PFSK-1 (cell line): ENCODE measurements around the gene DTX3.

ENCODE experiments used
- FOXP2 ChIP-seq: optimal IDR thresholded peaks from 2 replicates; pipeline ENCODE3; 2011; ENCODE audit warnings: borderline replicate concordance, control low read depth, inconsistent platforms; ENCODE audit not compliant: insufficient read depth; ENCODE audit errors: extremely low read length, extremely low read depth
- POLR2AphosphoS5 ChIP-seq: IDR thresholded peaks from 2 replicates; pipeline ENCODE4 v1.6.1; 2012; ENCODE audit warnings: low read depth, mild to moderate bottlenecking, control low read depth, low read length, moderate library complexity
- SIN3A ChIP-seq: IDR thresholded peaks from 2 replicates; pipeline ENCODE4 v1.6.1; 2012; ENCODE audit warnings: mild to moderate bottlenecking, low read length, moderate library complexity, borderline replicate concordance; ENCODE audit not compliant: insufficient read depth
- TAF1 ChIP-seq: IDR thresholded peaks from 2 replicates; pipeline ENCODE4 v1.6.1; 2012; ENCODE audit warnings: low read length, control low read depth, borderline replicate concordance; ENCODE audit not compliant: insufficient read depth
- TF ChIP-seq, protein P1 (sequence below), 2 experiments: IDR thresholded peaks; 2 replicates each; pipeline versions ENCODE4 v1.6.1 to v1.8.0; 2011 to 2012; ENCODE audit warnings: low read depth in 2 of 2, low read length in 2 of 2, control low read depth in 1 of 2, inconsistent platforms in 1 of 2, mild to moderate bottlenecking in 1 of 2, moderate library complexity in 1 of 2; ENCODE audit not compliant: insufficient read depth in 1 of 2

GRCh38 chr12:57620245-57620935 lies 15.8 kb downstream of the DTX3 start:
- no peak for TF ChIP-seq TAF1
- TF ChIP-seq, protein P1, sequence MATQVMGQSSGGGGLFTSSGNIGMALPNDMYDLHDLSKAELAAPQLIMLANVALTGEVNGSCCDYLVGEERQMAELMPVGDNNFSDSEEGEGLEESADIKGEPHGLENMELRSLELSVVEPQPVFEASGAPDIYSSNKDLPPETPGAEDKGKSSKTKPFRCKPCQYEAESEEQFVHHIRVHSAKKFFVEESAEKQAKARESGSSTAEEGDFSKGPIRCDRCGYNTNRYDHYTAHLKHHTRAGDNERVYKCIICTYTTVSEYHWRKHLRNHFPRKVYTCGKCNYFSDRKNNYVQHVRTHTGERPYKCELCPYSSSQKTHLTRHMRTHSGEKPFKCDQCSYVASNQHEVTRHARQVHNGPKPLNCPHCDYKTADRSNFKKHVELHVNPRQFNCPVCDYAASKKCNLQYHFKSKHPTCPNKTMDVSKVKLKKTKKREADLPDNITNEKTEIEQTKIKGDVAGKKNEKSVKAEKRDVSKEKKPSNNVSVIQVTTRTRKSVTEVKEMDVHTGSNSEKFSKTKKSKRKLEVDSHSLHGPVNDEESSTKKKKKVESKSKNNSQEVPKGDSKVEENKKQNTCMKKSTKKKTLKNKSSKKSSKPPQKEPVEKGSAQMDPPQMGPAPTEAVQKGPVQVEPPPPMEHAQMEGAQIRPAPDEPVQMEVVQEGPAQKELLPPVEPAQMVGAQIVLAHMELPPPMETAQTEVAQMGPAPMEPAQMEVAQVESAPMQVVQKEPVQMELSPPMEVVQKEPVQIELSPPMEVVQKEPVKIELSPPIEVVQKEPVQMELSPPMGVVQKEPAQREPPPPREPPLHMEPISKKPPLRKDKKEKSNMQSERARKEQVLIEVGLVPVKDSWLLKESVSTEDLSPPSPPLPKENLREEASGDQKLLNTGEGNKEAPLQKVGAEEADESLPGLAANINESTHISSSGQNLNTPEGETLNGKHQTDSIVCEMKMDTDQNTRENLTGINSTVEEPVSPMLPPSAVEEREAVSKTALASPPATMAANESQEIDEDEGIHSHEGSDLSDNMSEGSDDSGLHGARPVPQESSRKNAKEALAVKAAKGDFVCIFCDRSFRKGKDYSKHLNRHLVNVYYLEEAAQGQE (IDR thresholded peaks at IDR 0.05; ENCODE audit: insufficient read depth in 1 of 2, low read depth in 2 of 2, low read length in 2 of 2), result no peak
- TF ChIP-seq SIN3A, result no peak
- no peak for TF ChIP-seq POLR2AphosphoS5
- TF ChIP-seq FOXP2, result no peak
